B cell (primary cell): Measurements from ENCODE around the gene TESMIN.

Experiments used
- EZH2 ChIP-seq: IDR thresholded peaks from 2 replicates; pipeline ENCODE4 v1.6.1; 2012; ENCODE audit warnings: borderline replicate concordance, low read depth, mild to moderate bottlenecking, moderate library complexity, low read length; ENCODE audit not compliant: insufficient read depth, poor library complexity, severe bottlenecking
- TF ChIP-seq, protein P1 (sequence below): fragments of 200-600 bp; IDR thresholded peaks from one replicate; pipeline ENCODE4 v1.8.0; 2022; ENCODE audit warnings: antibody characterized with exemption, mild to moderate bottlenecking

DNA sequence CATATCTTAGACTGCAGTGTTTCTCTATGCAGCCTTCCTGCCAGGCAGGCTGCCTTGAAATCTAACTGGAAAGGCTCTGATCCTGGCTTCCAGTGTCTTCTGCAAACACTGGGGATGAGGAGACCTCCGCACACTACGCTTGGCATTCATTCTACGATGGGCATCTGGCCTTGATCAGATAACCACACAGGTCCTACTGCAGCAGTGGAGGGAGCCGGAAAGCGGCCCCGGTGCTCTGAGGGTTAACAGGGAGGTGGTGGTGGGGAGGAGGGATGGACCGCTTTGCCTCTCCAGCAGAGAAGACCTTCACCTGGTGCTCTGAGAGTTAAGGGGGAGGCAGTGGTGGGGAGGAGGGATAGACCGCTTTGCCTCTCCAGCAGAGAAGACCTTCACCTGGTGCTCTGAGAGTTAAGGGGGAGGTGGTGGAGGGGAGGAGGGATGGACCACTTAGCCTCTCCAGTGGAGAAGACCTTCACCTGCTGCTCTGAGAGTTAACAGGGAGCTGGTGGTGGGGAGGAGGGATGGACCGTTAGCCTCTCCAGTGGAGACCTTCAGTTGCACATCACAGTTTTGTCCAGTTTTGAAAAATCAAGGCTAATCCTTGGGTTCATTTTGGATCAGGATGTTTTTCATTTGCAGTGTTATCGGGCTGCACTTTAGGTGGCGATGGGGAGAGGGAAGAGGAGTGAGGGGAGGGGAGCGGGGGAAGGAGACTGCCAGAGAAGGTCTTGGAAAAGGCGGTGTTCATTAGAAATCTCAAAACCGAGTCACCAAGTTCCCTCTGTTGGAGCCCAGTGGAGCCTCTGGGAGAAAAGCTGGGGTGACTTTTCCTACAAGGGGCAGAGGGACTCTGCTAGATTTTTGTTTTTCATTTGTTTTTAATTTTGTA is 61.3 kb downstream of the TESMIN start:
- TF ChIP-seq, protein P1, sequence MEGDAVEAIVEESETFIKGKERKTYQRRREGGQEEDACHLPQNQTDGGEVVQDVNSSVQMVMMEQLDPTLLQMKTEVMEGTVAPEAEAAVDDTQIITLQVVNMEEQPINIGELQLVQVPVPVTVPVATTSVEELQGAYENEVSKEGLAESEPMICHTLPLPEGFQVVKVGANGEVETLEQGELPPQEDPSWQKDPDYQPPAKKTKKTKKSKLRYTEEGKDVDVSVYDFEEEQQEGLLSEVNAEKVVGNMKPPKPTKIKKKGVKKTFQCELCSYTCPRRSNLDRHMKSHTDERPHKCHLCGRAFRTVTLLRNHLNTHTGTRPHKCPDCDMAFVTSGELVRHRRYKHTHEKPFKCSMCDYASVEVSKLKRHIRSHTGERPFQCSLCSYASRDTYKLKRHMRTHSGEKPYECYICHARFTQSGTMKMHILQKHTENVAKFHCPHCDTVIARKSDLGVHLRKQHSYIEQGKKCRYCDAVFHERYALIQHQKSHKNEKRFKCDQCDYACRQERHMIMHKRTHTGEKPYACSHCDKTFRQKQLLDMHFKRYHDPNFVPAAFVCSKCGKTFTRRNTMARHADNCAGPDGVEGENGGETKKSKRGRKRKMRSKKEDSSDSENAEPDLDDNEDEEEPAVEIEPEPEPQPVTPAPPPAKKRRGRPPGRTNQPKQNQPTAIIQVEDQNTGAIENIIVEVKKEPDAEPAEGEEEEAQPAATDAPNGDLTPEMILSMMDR = no peak
- no peak for TF ChIP-seq EZH2
